Measurements from ENCODE around the gene SAPCD2. TPM values are rescaled to one million over a fixed set of nuclear protein-coding genes. Genes with fewer than 3 reads are reported as not detected.

SAPCD2 gene
- 15.1 to 29.3 TPM (median 23.8 TPM) in 5 replicates for total RNA-seq (2022; extraction: Qiagen RNA extraction; ENCODE audit: low read depth)

GRCh38 chr9:137070201-137070905 lies at the start of gene SAPCD2:
SAPCD2 (minus strand) TSS chr9:137070557; CDS start chr9:137070460, 97 bp downstream.

DNA sequence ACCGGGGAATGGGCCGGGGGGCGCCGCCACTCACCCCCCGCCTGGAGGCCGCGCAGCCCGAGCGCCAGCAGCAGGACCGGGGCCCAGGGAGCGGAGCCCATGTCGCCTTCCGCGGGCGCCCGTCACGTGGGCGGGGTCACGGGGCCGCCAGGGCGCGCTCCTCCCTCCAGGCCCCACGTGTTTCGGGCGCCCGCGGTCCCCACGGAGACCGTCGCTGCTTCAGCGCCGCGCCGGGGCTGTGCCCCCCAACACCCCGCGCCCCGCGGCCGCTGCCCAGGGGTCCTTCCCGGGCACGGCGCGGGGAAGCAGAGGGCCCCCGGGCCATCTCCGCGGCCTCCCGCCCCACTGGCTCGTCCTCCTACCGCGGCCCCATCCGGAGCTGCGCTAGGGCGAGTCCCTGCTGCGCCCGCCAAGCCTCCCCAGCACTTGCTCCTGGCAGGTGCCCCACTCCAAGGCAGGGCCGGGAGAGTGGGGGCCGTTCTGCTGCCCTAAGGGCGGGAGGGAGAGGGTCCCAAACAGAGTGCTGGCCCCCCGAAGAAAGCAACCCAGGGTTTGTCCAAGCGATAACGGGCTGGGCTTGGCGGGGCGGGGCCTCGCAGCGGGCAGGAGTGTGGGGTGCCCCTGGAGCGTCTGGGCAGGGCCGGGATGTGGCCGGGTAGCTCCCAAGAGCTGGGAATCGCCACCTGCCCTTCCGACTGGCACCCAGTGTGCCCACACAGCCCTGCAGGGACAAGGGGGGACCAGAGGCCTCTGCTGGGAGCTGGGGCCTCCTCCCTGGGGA lies 44.4 kb upstream of the SAPCD2 start, which contains the start of gene DPP7:
DPP7 (minus strand) TSS at position 121 of the 781 bp plus-strand sequence; CDS start at position 101, 20 bp downstream.

DNA sequence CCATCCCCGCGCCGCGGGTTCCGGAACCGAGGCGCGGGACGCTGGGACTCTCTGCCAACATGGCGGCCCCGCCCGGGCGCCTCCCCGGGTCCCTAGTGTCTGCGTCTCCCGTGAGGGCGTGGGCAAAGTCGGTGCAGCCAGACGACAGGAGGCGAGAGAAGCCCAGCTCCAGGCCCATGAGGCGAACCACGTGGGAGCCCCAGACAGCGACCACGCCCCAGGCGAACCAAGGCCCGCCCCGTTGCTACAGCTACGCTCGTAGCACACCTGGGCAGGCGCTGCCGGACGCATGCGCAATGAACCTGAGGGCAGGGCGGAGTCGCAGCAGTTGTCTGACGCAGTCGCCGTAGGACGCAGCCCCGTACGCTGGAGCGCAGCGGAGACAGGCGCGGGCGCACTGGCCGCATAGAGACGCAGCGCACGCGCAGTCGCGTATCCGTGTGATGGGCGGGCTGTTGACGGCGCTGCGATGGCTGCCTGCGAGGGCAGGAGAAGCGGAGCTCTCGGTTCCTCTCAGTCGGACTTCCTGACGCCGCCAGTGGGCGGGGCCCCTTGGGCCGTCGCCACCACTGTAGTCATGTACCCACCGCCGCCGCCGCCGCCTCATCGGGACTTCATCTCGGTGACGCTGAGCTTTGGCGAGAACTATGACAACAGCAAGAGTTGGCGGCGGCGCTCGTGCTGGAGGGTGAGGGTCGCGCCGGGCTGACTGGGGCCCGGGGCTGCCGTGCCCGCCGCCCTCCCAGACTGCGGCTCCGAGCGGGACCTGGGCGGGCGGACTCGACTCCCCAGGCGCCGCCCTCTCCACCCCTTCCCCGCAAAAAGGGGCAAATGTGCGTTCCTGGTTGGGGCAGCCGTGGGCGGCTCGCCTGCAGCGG lies 16.4 kb upstream of the SAPCD2 start, which contains the start of gene MAN1B1:
MAN1B1 (plus strand) TSS at position 455 of the 878 bp plus-strand sequence; CDS start at position 470, 15 bp downstream.

DNA sequence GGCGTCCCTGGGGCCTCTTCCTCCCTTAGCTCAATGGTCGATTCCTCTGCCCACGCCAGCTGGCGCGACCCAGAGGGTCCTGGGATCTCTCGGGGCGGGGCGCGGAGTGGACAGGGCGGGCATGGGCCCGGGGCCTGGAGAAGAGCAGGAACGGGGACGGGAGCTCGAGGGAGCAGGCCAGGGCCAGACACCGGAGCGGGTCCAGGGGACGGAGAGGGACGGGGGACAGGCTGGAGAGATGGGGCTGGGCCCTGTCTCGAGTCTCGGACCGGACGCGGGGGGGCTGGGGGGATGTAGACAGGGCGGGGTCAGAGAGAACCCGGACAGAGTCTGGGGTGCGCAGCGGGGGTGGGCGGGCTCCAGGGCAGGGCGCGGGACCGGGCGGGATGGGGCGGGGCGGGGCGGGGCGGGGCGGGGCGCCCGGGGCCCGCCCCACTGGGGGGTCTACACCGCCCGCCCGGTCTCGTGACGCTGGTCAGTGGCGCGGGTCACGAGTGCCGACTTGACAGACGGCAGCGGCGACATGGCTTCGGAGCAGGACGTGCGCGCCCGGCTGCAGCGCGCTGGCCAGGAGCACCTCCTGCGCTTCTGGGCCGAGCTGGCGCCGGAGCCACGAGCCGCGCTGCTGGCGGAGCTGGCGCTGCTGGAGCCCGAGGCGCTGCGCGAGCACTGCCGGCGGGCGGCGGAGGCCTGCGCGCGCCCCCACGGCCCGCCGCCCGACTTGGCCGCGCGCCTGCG lies 6.8 kb upstream of the SAPCD2 start, which contains the start of gene UAP1L1:
UAP1L1 (plus strand) TSS at position 508 of the 738 bp plus-strand sequence; CDS start at position 524, 16 bp downstream.

GRCh38 chr9:137053944-137054931 lies 16.1 kb downstream of the SAPCD2 start, which contains the start of gene ENTPD2:
ENTPD2 (minus strand) TSS chr9:137054061; CDS start chr9:137053997, 64 bp downstream.

DNA sequence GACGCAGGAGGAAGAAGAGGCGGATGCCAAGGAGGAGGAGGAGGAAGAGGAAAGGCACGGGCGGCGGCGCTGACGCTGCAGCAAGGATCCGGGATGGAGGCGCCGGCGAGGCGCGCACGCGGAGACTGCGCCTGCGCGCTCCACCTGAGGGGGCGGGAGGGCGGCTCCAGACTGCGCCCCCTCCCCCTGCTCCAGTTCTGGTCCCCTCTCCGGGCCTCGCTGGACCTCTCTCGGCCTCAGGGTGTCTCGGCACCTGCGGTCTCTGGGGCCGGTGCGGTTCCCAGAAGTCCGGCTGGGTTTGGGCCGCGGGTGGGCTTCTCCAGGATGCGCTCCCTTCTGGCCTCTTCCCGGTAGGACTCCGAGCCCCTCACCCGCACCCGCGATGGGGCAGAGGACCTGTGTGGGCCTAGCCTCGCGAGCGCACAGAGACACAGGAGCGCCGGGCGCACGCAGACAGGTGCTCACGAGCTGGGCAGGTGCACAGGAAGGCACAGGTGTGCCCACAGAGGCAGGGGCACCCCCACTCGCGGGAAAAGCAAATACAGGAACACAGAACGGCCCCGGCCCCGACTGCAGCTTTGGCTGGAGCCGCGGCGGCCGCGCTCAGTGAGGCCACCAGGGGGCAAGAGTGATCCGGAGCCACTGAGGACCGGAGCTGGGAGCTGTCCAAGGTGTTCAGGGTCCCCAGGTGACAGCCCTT lies 24.1 kb downstream of the SAPCD2 start, which contains the start of gene NPDC1:
NPDC1 (minus strand) TSS at position 90 of the 700 bp plus-strand sequence. CDS start 188 bp downstream, outside the sequence.

DNA sequence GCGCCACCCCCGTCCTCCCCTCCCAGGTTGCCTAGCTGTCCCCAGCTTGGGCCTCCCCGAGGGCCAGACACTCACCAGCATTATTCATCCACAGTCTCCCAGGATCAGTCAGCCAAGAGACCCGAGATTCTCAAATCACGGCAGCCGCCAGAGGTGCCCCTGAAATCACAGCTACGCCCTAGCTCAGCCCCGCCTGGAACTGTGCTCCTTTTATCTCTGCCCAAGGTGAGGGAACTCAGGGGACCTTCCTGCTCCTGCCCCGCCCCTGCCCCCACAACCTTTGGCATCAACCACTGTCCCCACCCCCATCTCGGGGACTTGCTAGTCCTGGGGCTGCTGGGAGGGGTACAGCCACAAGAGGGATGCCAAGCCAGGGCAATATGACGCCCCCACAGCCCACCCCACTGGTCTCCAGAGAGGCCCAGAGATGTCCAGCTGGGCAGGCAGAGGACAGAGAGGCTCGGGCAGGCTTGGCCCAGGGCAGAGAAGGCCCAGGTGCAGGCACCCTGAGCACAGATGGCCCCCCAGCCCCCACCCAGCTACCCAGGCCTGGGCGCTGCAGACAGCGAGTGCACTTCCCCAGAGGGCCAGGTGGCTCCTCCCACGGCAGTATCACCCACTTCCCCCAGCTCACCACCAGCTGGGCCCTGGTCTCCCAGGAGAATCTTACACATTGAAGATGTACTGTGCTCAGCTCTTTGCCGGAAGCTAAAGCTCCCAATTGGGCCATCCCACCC lies 38.3 kb downstream of the SAPCD2 start, which contains the start of gene FUT7:
FUT7 (minus strand) TSS at position 185 of the 737 bp plus-strand sequence; CDS start at position 88, 97 bp downstream.

GRCh38 chr9:137027369-137028262 lies 42.7 kb downstream of the SAPCD2 start, which contains the start of gene ABCA2:
ABCA2 (minus strand) TSS chr9:137028237; CDS start chr9:137028140, 97 bp downstream.

Other genes with a start within 250 kb of the SAPCD2 start
- 3.2 to 4.8 TPM (median 3.8 TPM) in 5 replicates for gene AJM1, start 228.1 kb downstream of the SAPCD2 start, total RNA-seq (2022; extraction: Qiagen RNA extraction; ENCODE audit: low read depth)
- 270 to 314 TPM (median 281 TPM) in 5 replicates for gene PHPT1, start 221.1 kb downstream of the SAPCD2 start, total RNA-seq (2022; extraction: Qiagen RNA extraction; ENCODE audit: low read depth)
- gene MAMDC4, start 218.2 kb downstream of the SAPCD2 start, total RNA-seq (2022; extraction: Qiagen RNA extraction; ENCODE audit: low read depth): 1.8 to 5.4 TPM (median 4.1 TPM) in 5 replicates
- 440 to 480 TPM (median 443 TPM) in 5 replicates for gene EDF1, start 204.2 kb downstream of the SAPCD2 start, total RNA-seq (2022; extraction: Qiagen RNA extraction; ENCODE audit: low read depth)
- 42.4 to 76.5 TPM (median 63.8 TPM) in 5 replicates for gene TRAF2, start 184.0 kb downstream of the SAPCD2 start, total RNA-seq (2022; extraction: Qiagen RNA extraction; ENCODE audit: low read depth)
- gene FBXW5, start 125.8 kb downstream of the SAPCD2 start, total RNA-seq (2022; extraction: Qiagen RNA extraction; ENCODE audit: low read depth): 67.1 to 97.1 TPM (median 91.2 TPM) in 5 replicates
- 0.71 to 1.5 TPM (median 1.1 TPM) in 5 replicates for gene C8G, start 125.3 kb downstream of the SAPCD2 start, total RNA-seq (2022; extraction: Qiagen RNA extraction; ENCODE audit: low read depth)
- 0.95 to 1.9 TPM (median 1.4 TPM) in 5 replicates for gene LCN12, start 118.3 kb downstream of the SAPCD2 start, total RNA-seq (2022; extraction: Qiagen RNA extraction; ENCODE audit: low read depth)
- 0.28 to 0.37 TPM (median 0.33 TPM) in 3 of 5 replicates, not detected in the others for gene PTGDS, start 93.1 kb downstream of the SAPCD2 start, total RNA-seq (2022; extraction: Qiagen RNA extraction; ENCODE audit: low read depth)
- gene LCNL1, start 87.6 kb downstream of the SAPCD2 start, total RNA-seq (2022; extraction: Qiagen RNA extraction; ENCODE audit: low read depth): 0.02 to 0.10 TPM (median 0.05 TPM) in 3 of 5 replicates, not detected in the others
- gene PAXX, start 78.1 kb downstream of the SAPCD2 start, total RNA-seq (2022; extraction: Qiagen RNA extraction; ENCODE audit: low read depth): 44.8 to 86.6 TPM (median 72.0 TPM) in 5 replicates
- 2.2 to 2.7 TPM (median 2.6 TPM) in 5 replicates for gene CLIC3, start 74.0 kb downstream of the SAPCD2 start, total RNA-seq (2022; extraction: Qiagen RNA extraction; ENCODE audit: low read depth)
- 19.3 to 29.0 TPM (median 25.8 TPM) in 5 replicates for gene ABCA2, start 42.3 kb downstream of the SAPCD2 start, total RNA-seq (2022; extraction: Qiagen RNA extraction; ENCODE audit: low read depth)
- 0.12 TPM in 1 of 5 replicates, not detected in the others for gene FUT7, start 38.5 kb downstream of the SAPCD2 start, total RNA-seq (2022; extraction: Qiagen RNA extraction; ENCODE audit: low read depth)
- 43.4 to 83.2 TPM (median 74.9 TPM) in 5 replicates for gene NPDC1, start 24.4 kb downstream of the SAPCD2 start, total RNA-seq (2022; extraction: Qiagen RNA extraction; ENCODE audit: low read depth)
- gene ENTPD2, start 16.5 kb downstream of the SAPCD2 start, total RNA-seq (2022; extraction: Qiagen RNA extraction; ENCODE audit: low read depth): 0.67 to 0.95 TPM (median 0.82 TPM) in 5 replicates
- gene UAP1L1, start 7.0 kb upstream of the SAPCD2 start, total RNA-seq (2022; extraction: Qiagen RNA extraction; ENCODE audit: low read depth): 10.5 to 16.3 TPM (median 11.5 TPM) in 5 replicates
- 44.5 to 52.7 TPM (median 47.9 TPM) in 5 replicates for gene MAN1B1, start 16.4 kb upstream of the SAPCD2 start, total RNA-seq (2022; extraction: Qiagen RNA extraction; ENCODE audit: low read depth)
- gene DPP7, start 44.2 kb upstream of the SAPCD2 start, total RNA-seq (2022; extraction: Qiagen RNA extraction; ENCODE audit: low read depth): 73.1 to 121 TPM (median 107 TPM) in 5 replicates
- gene GRIN1, start 68.6 kb upstream of the SAPCD2 start, total RNA-seq (2022; extraction: Qiagen RNA extraction; ENCODE audit: low read depth): 0.10 to 0.62 TPM (median 0.57 TPM) in 5 replicates
- gene LRRC26, start 99.5 kb upstream of the SAPCD2 start, total RNA-seq (2022; extraction: Qiagen RNA extraction; ENCODE audit: low read depth): 0.26 to 1.5 TPM (median 1.0 TPM) in 5 replicates
- gene TMEM210, start 101.5 kb upstream of the SAPCD2 start, total RNA-seq (2022; extraction: Qiagen RNA extraction; ENCODE audit: low read depth): not detected in 5 replicates
- 24.3 to 40.2 TPM (median 35.5 TPM) in 5 replicates for gene ANAPC2, start 118.0 kb upstream of the SAPCD2 start, total RNA-seq (2022; extraction: Qiagen RNA extraction; ENCODE audit: low read depth)
- gene SSNA1, start 118.1 kb upstream of the SAPCD2 start, total RNA-seq (2022; extraction: Qiagen RNA extraction; ENCODE audit: low read depth): 108 to 146 TPM (median 135 TPM) in 5 replicates
- 6.0 to 10.7 TPM (median 9.6 TPM) in 5 replicates for gene TPRN, start 130.2 kb upstream of the SAPCD2 start, total RNA-seq (2022; extraction: Qiagen RNA extraction; ENCODE audit: low read depth)
- 32.6 to 45.1 TPM (median 44.4 TPM) in 5 replicates for gene TMEM203, start 135.1 kb upstream of the SAPCD2 start, total RNA-seq (2022; extraction: Qiagen RNA extraction; ENCODE audit: low read depth)
- gene NDOR1, start 135.1 kb upstream of the SAPCD2 start, total RNA-seq (2022; extraction: Qiagen RNA extraction; ENCODE audit: low read depth): 12.5 to 19.9 TPM (median 19.0 TPM) in 5 replicates
- 1.2 to 2.7 TPM (median 1.8 TPM) in 5 replicates for gene RNF208, start 151.7 kb upstream of the SAPCD2 start, total RNA-seq (2022; extraction: Qiagen RNA extraction; ENCODE audit: low read depth)
- gene CYSRT1, start 154.6 kb upstream of the SAPCD2 start, total RNA-seq (2022; extraction: Qiagen RNA extraction; ENCODE audit: low read depth): 3.2 to 4.2 TPM (median 3.6 TPM) in 5 replicates
- gene RNF224, start 156.9 kb upstream of the SAPCD2 start, total RNA-seq (2022; extraction: Qiagen RNA extraction; ENCODE audit: low read depth): 0.08 to 0.16 TPM (median 0.14 TPM) in 5 replicates
- 0.07 to 0.14 TPM (median 0.11 TPM) in 4 of 5 replicates, not detected in the other for gene SLC34A3, start 160.3 kb upstream of the SAPCD2 start, total RNA-seq (2022; extraction: Qiagen RNA extraction; ENCODE audit: low read depth)
- 639 to 790 TPM (median 684 TPM) in 5 replicates for gene TUBB4B, start 170.7 kb upstream of the SAPCD2 start, total RNA-seq (2022; extraction: Qiagen RNA extraction; ENCODE audit: low read depth)
- gene STPG3, start 180.7 kb upstream of the SAPCD2 start, total RNA-seq (2022; extraction: Qiagen RNA extraction; ENCODE audit: low read depth): not detected in 5 replicates
- gene NELFB, start 184.8 kb upstream of the SAPCD2 start, total RNA-seq (2022; extraction: Qiagen RNA extraction; ENCODE audit: low read depth): 44.5 to 62.3 TPM (median 53.7 TPM) in 5 replicates
- gene TOR4A, start 207.2 kb upstream of the SAPCD2 start, total RNA-seq (2022; extraction: Qiagen RNA extraction; ENCODE audit: low read depth): 18.6 to 28.5 TPM (median 28.1 TPM) in 5 replicates
- 3.5 to 5.6 TPM (median 5.4 TPM) in 5 replicates for gene NRARP, start 231.7 kb upstream of the SAPCD2 start, total RNA-seq (2022; extraction: Qiagen RNA extraction; ENCODE audit: low read depth)